ENCODE measurements around the gene DAPK1.
A peak's percentile ranks its signal among the peaks of the same experiment; 100 is the strongest.

DAPK1 gene

GRCh38 chr9:87478226-87478992 lies 19.3 kb upstream of the DAPK1 start:
- TF ChIP-seq CTCF (IDR thresholded peaks at IDR 0.05) = no peak
- intact Hi-C loops (cut with DNase I; ENCODE audit: low total_unique reads) = no loop called here

GRCh38 chr9:87479801-87480201 lies 17.9 kb upstream of the DAPK1 start:
- H3K27me3 ChIP-seq = no peaks in the 10 kb centered on the region
- no peaks in the 10 kb centered on the region for H3K36me3 ChIP-seq
- no peaks in the 10 kb centered on the region for H3K4me1 ChIP-seq
- H3K27ac ChIP-seq = no peak overlapping the region
- H3K4me3 ChIP-seq = no peak overlapping the region
- DNase-seq = peak; percentile 38 to 68
- intact Hi-C loops (cut with DNase I; ENCODE audit: low total_unique reads) = no loop called here
- TF ChIP-seq CTCF (IDR thresholded peaks at IDR 0.05) = no peak
- no peaks in the 10 kb centered on the region for H3K9me3 ChIP-seq

More at GRCh38 chr9:87478226-87478992, 19.3 kb upstream of the DAPK1 start:
- no peak overlapping the region for H3K27ac ChIP-seq
- H3K36me3 ChIP-seq = no peaks in the 10 kb centered on the region
- H3K9me3 ChIP-seq = no peaks in the 10 kb centered on the region
- no peak for DNase-seq
- H3K4me3 ChIP-seq = no peak overlapping the region
- H3K27me3 ChIP-seq = no peaks in the 10 kb centered on the region
- no peaks in the 10 kb centered on the region for H3K4me1 ChIP-seq

DNA sequence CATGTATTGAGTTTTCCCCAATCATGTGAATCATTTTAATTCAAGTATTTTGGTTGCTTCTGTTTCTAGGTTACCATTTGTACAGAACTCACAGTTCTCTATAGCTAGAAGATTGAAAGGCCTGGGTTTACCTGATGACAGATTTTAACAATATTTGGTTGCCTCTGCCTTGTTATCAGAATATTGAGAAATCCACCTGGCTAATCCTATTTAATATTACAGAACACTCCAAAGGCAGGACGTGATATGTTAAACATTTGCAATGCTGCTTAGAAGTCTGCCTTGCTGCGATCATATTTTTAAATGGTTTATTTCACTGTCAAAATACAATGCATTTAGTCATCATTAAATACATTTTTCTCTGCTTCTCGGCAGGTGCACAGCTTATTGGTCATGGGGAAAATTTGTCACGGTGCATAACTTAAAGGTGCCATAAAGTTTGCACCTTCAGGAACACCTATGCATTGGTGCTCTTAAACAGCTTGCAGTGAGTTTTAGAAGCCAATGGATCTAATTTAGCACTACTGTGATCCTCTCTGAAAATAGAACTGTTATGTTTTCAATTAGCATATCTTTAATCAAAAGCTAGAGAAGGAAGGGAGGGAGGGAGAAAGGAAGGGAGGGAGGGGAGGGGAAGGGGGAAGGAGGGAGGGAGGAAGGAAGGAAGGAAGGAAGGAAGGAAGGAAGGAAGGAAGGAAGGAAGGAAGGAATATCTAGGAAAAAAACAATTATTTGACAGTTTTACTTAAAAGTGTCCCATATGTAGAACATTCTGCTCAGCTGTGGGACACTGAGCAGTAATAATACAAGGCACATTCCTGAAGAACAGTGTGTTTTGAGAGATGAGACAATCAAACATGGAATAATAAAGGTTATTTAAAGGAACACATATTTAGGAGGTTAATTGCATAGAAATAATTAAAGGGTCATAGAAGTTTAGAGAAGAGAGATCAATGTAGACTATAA lies 15.5 kb upstream of the DAPK1 start:
- Histone ChIP-seq H3K9me3 (no peaks in the 10 kb centered on the region), H3K36me3 (no peaks in the 10 kb centered on the region), H3K4me1 (no peaks in the 10 kb centered on the region), H3K4me3 (no peak overlapping the region), H3K27ac (no peak overlapping the region), H3K27me3 (no peaks in the 10 kb centered on the region)
- DNase-seq = no peak
- TF ChIP-seq CTCF (IDR thresholded peaks at IDR 0.05) = no peak
- intact Hi-C loops (cut with DNase I; ENCODE audit: low total_unique reads) = no loop called here

- DNase-seq = no peak
- Histone ChIP-seq H3K27me3 (no peaks in the 10 kb centered on the region), H3K4me1 (no peaks in the 10 kb centered on the region), H3K4me3 (no peak overlapping the region), H3K27ac (no peak overlapping the region), H3K9me3 (no peaks in the 10 kb centered on the region), H3K36me3 (no peaks in the 10 kb centered on the region)
- intact Hi-C loops (cut with DNase I; ENCODE audit: low total_unique reads) = loop anchor here (10.0 kb wide), 2 partner anchors 155 to 175 kb away; no protein-coding TSS in a partner anchor
- TF ChIP-seq CTCF (IDR thresholded peaks at IDR 0.05) = no peak
Observed at GRCh38 chr9:87490225-87490624, 7.4 kb upstream of the DAPK1 start.

DNA sequence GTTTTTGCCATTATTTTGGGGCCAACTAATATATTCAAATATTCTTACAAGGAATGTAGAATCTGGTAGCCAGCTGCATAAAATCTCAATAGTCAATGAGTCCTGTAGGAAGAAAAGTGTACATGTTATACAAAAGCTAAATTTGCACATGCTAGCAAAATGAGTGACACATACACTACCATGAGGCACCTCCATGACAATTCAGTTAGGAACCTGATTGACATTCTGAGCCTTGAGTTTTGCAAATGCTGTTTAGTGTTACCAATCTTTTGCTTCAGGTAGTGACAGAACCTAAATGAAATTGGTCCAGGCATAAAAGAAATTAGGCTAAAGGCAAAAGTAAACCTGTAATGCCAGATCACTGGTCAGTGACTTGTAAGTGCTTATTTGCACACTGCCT lies 6.8 kb upstream of the DAPK1 start:
- intact Hi-C loops (cut with DNase I; ENCODE audit: low total_unique reads) = loop anchor here (10.0 kb wide), 2 partner anchors 156 to 174 kb away; no protein-coding TSS in a partner anchor
- no peak for DNase-seq
- Histone ChIP-seq H3K4me3 (no peak overlapping the region), H3K36me3 (no peaks in the 10 kb centered on the region), H3K27ac (no peak overlapping the region), H3K9me3 (no peaks in the 10 kb centered on the region), H3K4me1 (no peaks in the 10 kb centered on the region), H3K27me3 (peaks cover 0 to 3% of the 10 kb centered on the region in 2 donors)
- TF ChIP-seq CTCF (IDR thresholded peaks at IDR 0.05) = no peak

Measured in tibial artery (tissue), 4 donors.